OCI-LY1 (cell line): ENCODE measurements around the gene RAB3C.

ENCODE experiments used
- EZH2 ChIP-seq: fragments of 200-600 bp; sonication (generic), shearing (Covaris generic); IDR thresholded peaks from 2 replicates; pipeline ENCODE4 v1.8.0; 2017; ENCODE audit warnings: borderline replicate concordance, mixed run types, mild to moderate bottlenecking, antibody characterized with exemption, low read length, moderate library complexity, mixed read lengths
- TF ChIP-seq, protein P1 (sequence below): fragments of 200-600 bp; sonication (generic), shearing (Covaris generic); IDR thresholded peaks from 2 replicates; pipeline ENCODE4 v1.5.1; 2017; ENCODE audit warnings: mild to moderate bottlenecking, antibody characterized with exemption, low read length, moderate library complexity, mixed read lengths

DNA sequence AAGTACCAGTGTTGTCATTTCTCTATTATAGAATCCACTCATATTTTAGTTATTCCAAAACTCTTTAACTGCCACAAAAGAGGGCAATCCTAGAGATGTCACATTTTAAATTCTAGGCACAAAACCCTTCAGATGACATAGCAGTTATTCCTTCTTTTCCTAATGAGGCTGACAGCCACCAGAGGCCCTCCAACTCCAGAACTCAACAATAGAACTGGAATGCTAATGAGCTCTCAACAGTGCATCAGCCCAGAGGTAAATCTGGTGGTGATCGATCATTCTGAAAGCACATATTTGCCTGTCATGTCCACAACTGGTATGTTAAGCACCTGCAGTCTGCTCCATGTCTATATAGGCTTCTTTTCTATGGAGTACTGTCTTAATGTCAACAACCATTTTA lies 40.2 kb upstream of the RAB3C start:
- TF ChIP-seq, protein P1, sequence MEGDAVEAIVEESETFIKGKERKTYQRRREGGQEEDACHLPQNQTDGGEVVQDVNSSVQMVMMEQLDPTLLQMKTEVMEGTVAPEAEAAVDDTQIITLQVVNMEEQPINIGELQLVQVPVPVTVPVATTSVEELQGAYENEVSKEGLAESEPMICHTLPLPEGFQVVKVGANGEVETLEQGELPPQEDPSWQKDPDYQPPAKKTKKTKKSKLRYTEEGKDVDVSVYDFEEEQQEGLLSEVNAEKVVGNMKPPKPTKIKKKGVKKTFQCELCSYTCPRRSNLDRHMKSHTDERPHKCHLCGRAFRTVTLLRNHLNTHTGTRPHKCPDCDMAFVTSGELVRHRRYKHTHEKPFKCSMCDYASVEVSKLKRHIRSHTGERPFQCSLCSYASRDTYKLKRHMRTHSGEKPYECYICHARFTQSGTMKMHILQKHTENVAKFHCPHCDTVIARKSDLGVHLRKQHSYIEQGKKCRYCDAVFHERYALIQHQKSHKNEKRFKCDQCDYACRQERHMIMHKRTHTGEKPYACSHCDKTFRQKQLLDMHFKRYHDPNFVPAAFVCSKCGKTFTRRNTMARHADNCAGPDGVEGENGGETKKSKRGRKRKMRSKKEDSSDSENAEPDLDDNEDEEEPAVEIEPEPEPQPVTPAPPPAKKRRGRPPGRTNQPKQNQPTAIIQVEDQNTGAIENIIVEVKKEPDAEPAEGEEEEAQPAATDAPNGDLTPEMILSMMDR = no peak
- TF ChIP-seq EZH2 = no peak
